ENCODE measurements around the gene SOBP.

DNA sequence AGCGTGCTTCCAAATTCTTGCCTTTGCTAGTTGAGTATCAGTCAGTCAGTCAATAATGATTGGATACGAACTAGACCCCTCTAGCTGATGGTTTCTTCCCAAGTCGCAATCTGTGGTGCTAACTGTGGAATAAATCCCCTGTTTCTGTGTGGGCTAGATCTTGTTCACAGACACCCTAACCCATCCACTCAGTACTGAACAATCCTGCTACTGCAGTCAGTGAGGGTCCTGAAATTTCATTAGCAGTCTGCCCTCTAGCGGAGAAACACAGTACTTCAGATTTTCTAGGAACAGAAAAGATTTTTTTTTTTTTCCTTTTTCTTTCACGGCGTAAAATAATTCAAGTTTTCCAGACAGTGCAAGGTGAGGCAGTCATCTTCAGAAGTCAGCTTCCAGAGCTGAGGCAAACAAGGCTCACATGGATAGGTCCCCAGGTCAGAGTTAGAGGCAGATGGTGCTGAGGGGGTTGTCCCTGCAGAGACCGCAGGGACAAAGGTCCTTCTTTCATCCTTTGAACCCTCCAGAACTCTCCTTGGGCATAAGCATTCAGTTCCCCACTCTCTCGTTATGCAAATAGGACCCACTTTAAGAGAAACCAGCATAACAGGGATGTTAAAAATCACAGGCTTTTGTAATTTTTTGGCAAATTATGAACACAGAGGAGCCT lies 214.6 kb downstream of the SOBP start:
- TF ChIP-seq, protein P1, sequence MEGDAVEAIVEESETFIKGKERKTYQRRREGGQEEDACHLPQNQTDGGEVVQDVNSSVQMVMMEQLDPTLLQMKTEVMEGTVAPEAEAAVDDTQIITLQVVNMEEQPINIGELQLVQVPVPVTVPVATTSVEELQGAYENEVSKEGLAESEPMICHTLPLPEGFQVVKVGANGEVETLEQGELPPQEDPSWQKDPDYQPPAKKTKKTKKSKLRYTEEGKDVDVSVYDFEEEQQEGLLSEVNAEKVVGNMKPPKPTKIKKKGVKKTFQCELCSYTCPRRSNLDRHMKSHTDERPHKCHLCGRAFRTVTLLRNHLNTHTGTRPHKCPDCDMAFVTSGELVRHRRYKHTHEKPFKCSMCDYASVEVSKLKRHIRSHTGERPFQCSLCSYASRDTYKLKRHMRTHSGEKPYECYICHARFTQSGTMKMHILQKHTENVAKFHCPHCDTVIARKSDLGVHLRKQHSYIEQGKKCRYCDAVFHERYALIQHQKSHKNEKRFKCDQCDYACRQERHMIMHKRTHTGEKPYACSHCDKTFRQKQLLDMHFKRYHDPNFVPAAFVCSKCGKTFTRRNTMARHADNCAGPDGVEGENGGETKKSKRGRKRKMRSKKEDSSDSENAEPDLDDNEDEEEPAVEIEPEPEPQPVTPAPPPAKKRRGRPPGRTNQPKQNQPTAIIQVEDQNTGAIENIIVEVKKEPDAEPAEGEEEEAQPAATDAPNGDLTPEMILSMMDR (conservative IDR thresholded peaks at IDR 0.05; ENCODE audit: low read depth in 2 of 2): peak; percentile 80 to 95
- TF ChIP-seq EZH2 (IDR thresholded peaks at IDR 0.05; ENCODE audit: low read depth, unreplicated experiment) (no peak), CREB1 (CRISPR knock-in tag; IDR thresholded peaks at IDR 0.05; ENCODE audit: low read depth) (no peak), EZH2phosphoT487 (IDR thresholded peaks at IDR 0.05; ENCODE audit: unreplicated experiment) (no peak), POLR2AphosphoS5 (IDR thresholded peaks at IDR 0.05; ENCODE audit: low read depth) (no peak), JUNB (IDR thresholded peaks at IDR 0.05; ENCODE audit: unreplicated experiment) (no peak)
- TF ChIP-seq, protein P2, sequence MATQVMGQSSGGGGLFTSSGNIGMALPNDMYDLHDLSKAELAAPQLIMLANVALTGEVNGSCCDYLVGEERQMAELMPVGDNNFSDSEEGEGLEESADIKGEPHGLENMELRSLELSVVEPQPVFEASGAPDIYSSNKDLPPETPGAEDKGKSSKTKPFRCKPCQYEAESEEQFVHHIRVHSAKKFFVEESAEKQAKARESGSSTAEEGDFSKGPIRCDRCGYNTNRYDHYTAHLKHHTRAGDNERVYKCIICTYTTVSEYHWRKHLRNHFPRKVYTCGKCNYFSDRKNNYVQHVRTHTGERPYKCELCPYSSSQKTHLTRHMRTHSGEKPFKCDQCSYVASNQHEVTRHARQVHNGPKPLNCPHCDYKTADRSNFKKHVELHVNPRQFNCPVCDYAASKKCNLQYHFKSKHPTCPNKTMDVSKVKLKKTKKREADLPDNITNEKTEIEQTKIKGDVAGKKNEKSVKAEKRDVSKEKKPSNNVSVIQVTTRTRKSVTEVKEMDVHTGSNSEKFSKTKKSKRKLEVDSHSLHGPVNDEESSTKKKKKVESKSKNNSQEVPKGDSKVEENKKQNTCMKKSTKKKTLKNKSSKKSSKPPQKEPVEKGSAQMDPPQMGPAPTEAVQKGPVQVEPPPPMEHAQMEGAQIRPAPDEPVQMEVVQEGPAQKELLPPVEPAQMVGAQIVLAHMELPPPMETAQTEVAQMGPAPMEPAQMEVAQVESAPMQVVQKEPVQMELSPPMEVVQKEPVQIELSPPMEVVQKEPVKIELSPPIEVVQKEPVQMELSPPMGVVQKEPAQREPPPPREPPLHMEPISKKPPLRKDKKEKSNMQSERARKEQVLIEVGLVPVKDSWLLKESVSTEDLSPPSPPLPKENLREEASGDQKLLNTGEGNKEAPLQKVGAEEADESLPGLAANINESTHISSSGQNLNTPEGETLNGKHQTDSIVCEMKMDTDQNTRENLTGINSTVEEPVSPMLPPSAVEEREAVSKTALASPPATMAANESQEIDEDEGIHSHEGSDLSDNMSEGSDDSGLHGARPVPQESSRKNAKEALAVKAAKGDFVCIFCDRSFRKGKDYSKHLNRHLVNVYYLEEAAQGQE (IDR thresholded peaks at IDR 0.05; ENCODE audit: unreplicated experiment): no peak
